ENCODE data around the gene AXIN1. TPM values are rescaled to one million over a fixed set of nuclear protein-coding genes. Genes with fewer than 3 reads are reported as not detected.

Gene AXIN1
- total and polyA plus RNA-seq, 2 of the 8 experiments (the other 6 are each of a cell fraction or from before 2014, with no cell fraction given) = 12.5 to 41.9 TPM

- H2BK20ac ChIP-seq (ENCODE audit: low read length) = no peak overlapping the region
- no peak overlapping the region for H2BK12ac ChIP-seq (ENCODE audit: low read depth, low read length)
- H4K91ac ChIP-seq (replicated peaks; ENCODE audit: insufficient read length, low read length) = no peak overlapping the region
- DNase-seq (ENCODE audit: low read depth in 1 of 2, low spot score in 2 of 2) (no peak), FAIRE-seq (no peak)
- no peak overlapping the region for H2AK5ac ChIP-seq (ENCODE audit: low read depth, low read length)
- H3K79me2 ChIP-seq (ENCODE audit: control insufficient read depth in 1 of 2, insufficient read depth in 2 of 2, low read length in 2 of 2) = peaks cover 0 to 62% of the 10 kb centered on the region in 2 experiments; a peak in 2 of 4 replicates
- no peak overlapping the region for H3K4me2 ChIP-seq (ENCODE audit: insufficient read depth in 1 of 2, low read depth in 2 of 2, low read length in 2 of 2)
- no peaks in the 10 kb centered on the region for H3K9me3 ChIP-seq (ENCODE audit: insufficient read depth in 2 of 2, low read depth in 1 of 2, low read length in 1 of 2)
- no peak overlapping the region for H2BK120ac ChIP-seq (replicated peaks; ENCODE audit: low read depth, low read length)
- H3K4me1 ChIP-seq (replicated peaks in 1 of 4; ENCODE audit: control insufficient read depth in 3 of 4, insufficient read depth in 4 of 4, low read length in 3 of 4) = peaks cover 0 to 11% (median 8%) of the 10 kb centered on the region in 4 experiments; a peak in 6 of 7 replicates
- TF ChIP-seq TEAD4 (IDR thresholded peaks at IDR 0.05; ENCODE audit: low read depth, low read length) = no peak
- TF ChIP-seq MAFK (IDR thresholded peaks at IDR 0.05; ENCODE audit: low read depth, low read length) = no peak
- TF ChIP-seq BRCA1 (IDR thresholded peaks at IDR 0.05; ENCODE audit: low read depth, low read length) = no peak
- TF ChIP-seq FOSL1 (IDR thresholded peaks at IDR 0.05; ENCODE audit: insufficient read depth, low read depth, low read length) = no peak
- ChIA-PET POLR2A (ENCODE audit: partially characterized antibody) (interaction anchor here (0.7 kb wide), 1 partner anchor 32 kb away, joined by 3 read pairs; no protein-coding TSS in a partner anchor), CTCF (ENCODE audit: partially characterized antibody) (interaction anchor here (1.4 to 5.2 kb wide), 3 partner anchors 9 to 52 kb away, joined by 3 to 46 read pairs (median 9); no protein-coding TSS in a partner anchor)
- H3K14ac ChIP-seq (ENCODE audit: insufficient read length) = no peak overlapping the region
- H3K18ac ChIP-seq (ENCODE audit: extremely low read depth, low read length) = no peak overlapping the region
- 100% methylated on average over 5 of the region's 5 CpGs; no CpG with 5 or more reads in 1 of the 2 experiments for WGBS, 2 experiments (ENCODE audit: extremely low coverage in 1 of 2, insufficient coverage in 1 of 2, insufficient read length in 1 of 2, insufficient replicate concordance in 2 of 2, low coverage in 1 of 2, low lambda C conversion rate in 2 of 2, missing lambda C conversion rate in 1 of 2)
- H3K36me3 ChIP-seq (ENCODE audit: control insufficient read depth in 2 of 4, insufficient read depth in 4 of 4, low read length in 3 of 4) = peaks cover 0 to 10% (median 7%) of the 10 kb centered on the region in 4 experiments; a peak in 6 of 8 replicates
- no peak overlapping the region for H2BK5ac ChIP-seq (ENCODE audit: low read depth, low read length)
- H3K4me3 ChIP-seq (ENCODE audit: extremely low read depth in 1 of 4, insufficient read depth in 2 of 4, low read depth in 3 of 4, low read length in 4 of 4) = no peak overlapping the region
- H2AFZ ChIP-seq (ENCODE audit: low read length) = no peak overlapping the region
- H4K20me1 ChIP-seq (replicated peaks in 1 of 2; ENCODE audit: control insufficient read depth in 1 of 2, insufficient read depth in 2 of 2, low read length in 2 of 2) = peaks cover 24 to 41% of the 10 kb centered on the region in 2 experiments
- H4K5ac ChIP-seq (ENCODE audit: insufficient read length, low read depth, low read length) = no peak overlapping the region
- H3K9ac ChIP-seq (replicated peaks in 1 of 4; ENCODE audit: extremely low read depth in 1 of 4, low read depth in 3 of 4, low read length in 3 of 4) = no peak overlapping the region
- no peaks in the 10 kb centered on the region for H3K23me2 ChIP-seq (ENCODE audit: low read depth, low read length)
- peak overlapping the region; percentile 69; the same call in 1 of the 2 replicates for H4K8ac ChIP-seq (ENCODE audit: extremely low read depth, insufficient read depth, low read length)
- no peak overlapping the region for H2BK15ac ChIP-seq (ENCODE audit: low read length)
- H3K23ac ChIP-seq (ENCODE audit: insufficient read length) = no peak overlapping the region
- no peak overlapping the region for H3K56ac ChIP-seq (replicated peaks; ENCODE audit: insufficient read length, low read depth, low read length)
- no peak overlapping the region for H3K4ac ChIP-seq (replicated peaks; ENCODE audit: insufficient read length, low read depth, low read length)
- H3K79me1 ChIP-seq (ENCODE audit: low read depth, low read length) = peaks cover 33% of the 10 kb centered on the region
- H3K27ac ChIP-seq (ENCODE audit: low read depth, low read length) = no peak overlapping the region
- no peaks in the 10 kb centered on the region for H3K27me3 ChIP-seq (replicated peaks in 1 of 4; ENCODE audit: control insufficient read depth in 3 of 4, extremely low read depth in 1 of 4, insufficient read depth in 3 of 4, low read length in 3 of 4)
These were observed 34.9 kb downstream of the AXIN1 start for GRCh38 chr16:317583-317982.
